ENCODE measurements around the gene NKX6-2. TPM values are rescaled to one million over a fixed set of nuclear protein-coding genes. Genes with fewer than 3 reads are reported as not detected.

The NKX6-2 gene
- polyA plus RNA-seq (2013, experiment 1 of 2): not detected
- polyA plus RNA-seq (2013, experiment 2 of 2): not detected

DNA sequence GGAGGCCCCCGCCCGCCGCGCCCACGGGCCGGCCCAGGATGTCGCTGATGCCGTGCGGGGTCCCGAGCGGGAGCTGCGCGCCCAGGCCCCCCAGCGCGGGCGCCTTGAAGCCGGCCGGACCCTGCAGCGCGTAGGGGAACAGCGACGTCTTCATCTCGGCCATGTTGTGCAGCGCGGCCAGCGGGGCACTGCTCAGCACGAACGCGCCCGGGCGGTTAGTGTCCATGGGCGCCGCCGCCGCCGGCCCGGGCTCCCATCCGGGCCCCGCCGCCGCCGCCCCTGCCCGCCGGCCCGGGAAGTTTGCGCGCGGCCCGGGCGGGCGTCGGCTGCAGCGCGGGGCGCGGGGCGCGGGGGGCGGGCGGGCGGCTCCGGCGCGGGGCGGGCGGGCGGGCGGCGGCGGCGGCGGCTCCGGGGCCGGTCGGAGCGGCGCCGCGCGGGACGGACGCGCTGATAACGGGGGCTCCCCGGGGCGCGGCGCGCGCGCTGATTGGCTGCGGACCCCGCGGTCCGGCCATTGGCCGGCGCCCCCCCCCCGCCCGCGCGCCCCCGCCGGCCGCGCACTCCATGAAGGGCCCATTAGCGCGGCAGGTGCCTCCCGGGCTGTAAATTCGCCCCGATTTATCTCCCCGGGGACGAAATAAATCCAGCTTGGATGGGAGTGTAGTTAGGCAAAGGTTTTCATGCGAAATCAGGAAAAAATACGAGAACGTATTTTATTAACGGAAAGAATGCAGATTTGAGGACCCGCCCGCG lies at the start of gene NKX6-2:
Gene NKX6-2, minus strand, starts transcription at position 425 of the 753 bp plus-strand sequence. Its CDS starts 199 bp downstream, at position 226.
- Histone ChIP-seq H3K4me1 (ENCODE audit: insufficient read depth, low read length) (peaks cover 14% of the 10 kb centered on the region), H3K27ac (ENCODE audit: low read depth, low read length) (no peak within 1 kb of the TSS), H3K4me3 (ENCODE audit: low read length) (peak within 1 kb of the TSS; percentile 32), H3K36me3 (ENCODE audit: insufficient read depth, low read length) (no peaks in the 10 kb centered on the region), H3K9ac (ENCODE audit: low read depth, low read length) (no peak within 1 kb of the TSS), H3K27me3 (ENCODE audit: insufficient read depth, low read length) (peaks cover 96% of the 10 kb centered on the region), H3K9me3 (ENCODE audit: insufficient read depth, low read depth, low read length) (no peaks in the 10 kb centered on the region)
- 2% methylated on average over 119 of the region's 119 CpGs for WGBS

DNA sequence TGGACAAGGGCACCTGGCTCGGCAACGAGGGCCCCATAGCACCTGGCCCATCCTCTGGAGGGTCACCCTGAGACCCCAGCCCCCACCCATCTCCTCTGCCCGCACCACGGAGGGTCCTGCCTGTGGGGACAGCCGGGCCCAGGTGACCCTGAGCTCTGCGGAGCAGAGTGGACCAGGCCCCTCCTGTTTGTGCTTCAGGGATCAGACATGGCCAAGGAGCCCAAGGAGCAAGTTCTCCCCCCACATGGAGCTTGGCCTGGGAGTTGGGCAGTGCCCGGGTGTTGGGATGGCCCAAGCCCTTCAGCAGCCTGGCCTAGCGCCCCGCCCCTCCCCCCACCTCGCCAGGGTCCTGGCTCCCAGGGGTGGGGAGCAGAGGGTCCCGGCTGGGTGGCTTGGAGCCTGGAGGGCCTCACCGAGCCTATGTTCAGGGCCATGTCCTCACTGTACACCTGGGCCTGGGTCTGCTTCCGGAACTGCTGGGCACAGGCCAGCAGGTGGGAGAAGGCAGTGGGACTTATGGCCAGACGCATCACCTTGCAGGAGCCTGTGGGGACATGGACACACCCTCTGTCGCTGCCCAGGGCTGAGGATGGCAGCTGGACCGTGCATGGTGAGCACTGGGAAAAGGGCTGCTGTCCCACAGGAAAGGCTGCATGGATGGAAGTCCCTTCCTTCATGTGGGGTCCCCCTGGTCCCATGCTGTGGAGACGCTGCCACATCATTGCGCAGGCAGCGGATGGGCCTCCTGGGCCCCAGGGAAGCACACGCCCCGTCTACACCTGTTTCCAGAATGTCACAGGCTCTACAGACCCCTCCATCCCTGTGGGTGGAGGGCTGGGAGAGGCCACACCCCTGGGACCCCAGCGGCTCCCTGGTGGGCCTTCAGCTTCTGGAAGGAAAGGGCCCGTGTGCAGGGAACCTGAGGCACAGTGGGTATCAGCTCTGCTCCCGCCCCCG lies 49.2 kb upstream of the NKX6-2 start:
- no peak overlapping the region for H3K9ac ChIP-seq (ENCODE audit: low read depth, low read length)
- no peak overlapping the region for H3K4me3 ChIP-seq (ENCODE audit: low read length)
- no peaks in the 10 kb centered on the region; the same call in 1 of the 2 replicates for H3K27me3 ChIP-seq (ENCODE audit: insufficient read depth, low read length)
- H3K9me3 ChIP-seq (ENCODE audit: insufficient read depth, low read depth, low read length): no peaks in the 10 kb centered on the region
- no peaks in the 10 kb centered on the region for H3K4me1 ChIP-seq (ENCODE audit: insufficient read depth, low read length)
- no peaks in the 10 kb centered on the region for H3K36me3 ChIP-seq (ENCODE audit: insufficient read depth, low read length)
- H3K27ac ChIP-seq (ENCODE audit: low read depth, low read length): no peak overlapping the region
- 91% methylated on average over 24 of the region's 25 CpGs for WGBS

DNA sequence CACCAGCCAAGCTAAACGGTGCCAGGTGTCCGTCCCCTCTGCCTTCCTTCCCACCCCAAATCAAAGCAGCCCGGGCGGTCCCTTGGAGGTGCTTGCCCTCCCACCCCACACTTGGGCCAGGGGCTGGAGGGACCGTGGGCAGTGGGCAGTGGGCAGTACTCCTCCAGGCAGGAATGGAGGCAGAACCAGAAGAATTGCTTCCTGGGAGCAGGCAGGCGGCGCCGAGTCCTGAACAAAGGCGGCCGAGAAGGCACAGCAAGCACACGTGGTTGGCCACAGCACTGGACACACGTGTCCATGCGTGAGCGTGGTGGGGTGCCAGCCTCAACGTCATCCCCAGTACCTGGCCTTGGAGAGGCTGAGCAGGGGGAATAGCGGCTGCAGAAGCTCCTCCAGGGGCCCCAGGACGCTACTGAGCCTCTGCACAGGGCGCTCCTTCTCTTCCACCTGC lies 48.4 kb upstream of the NKX6-2 start:
- H3K9me3 ChIP-seq (ENCODE audit: insufficient read depth, low read depth, low read length): no peaks in the 10 kb centered on the region
- WGBS: 94% methylated on average over 18 of the region's 18 CpGs
- no peak overlapping the region for H3K4me3 ChIP-seq (ENCODE audit: low read length)
- no peak overlapping the region for H3K27ac ChIP-seq (ENCODE audit: low read depth, low read length)
- no peaks in the 10 kb centered on the region for H3K36me3 ChIP-seq (ENCODE audit: insufficient read depth, low read length)
- no peak overlapping the region for H3K9ac ChIP-seq (ENCODE audit: low read depth, low read length)
- H3K27me3 ChIP-seq (ENCODE audit: insufficient read depth, low read length): no peaks in the 10 kb centered on the region; the same call in 1 of the 2 replicates
- no peaks in the 10 kb centered on the region for H3K4me1 ChIP-seq (ENCODE audit: insufficient read depth, low read length)

DNA sequence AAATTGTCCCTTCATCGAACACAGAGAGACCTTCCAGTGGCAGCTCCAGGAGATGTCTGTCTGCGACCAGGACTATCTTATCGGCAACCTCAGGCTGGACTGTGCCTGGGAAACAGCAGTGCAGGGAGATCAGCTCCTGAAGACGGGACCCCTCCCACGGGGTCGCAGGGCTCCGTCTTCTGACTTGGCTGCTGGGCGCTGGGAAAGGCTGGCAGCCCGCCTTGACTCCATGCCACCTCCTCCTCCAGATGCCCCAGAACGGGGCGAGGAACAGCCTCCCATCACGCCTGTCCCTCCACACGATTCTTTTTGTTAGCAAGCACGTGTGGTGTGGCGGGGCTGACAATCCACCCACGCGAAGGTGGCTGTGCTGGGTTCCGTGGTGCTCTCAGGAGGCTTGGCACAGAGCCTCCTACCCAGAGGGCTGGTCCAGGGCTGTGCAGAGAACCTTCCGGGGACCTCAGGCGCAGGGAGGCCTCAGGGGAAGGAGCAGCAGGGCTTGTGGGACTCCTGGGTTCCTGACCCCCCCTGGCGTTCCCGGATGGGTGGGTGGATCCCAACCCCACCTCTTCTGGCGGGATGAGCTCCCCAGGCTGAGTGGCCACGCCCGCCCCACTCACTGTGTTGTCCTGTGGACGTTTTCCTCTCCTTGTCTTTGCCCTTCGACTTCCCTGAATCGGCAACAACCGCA lies 47.6 kb upstream of the NKX6-2 start:
- Histone ChIP-seq H3K4me1 (ENCODE audit: insufficient read depth, low read length) (no peaks in the 10 kb centered on the region), H3K9me3 (ENCODE audit: insufficient read depth, low read depth, low read length) (no peaks in the 10 kb centered on the region), H3K36me3 (ENCODE audit: insufficient read depth, low read length) (no peaks in the 10 kb centered on the region), H3K27ac (ENCODE audit: low read depth, low read length) (no peak overlapping the region), H3K27me3 (ENCODE audit: insufficient read depth, low read length) (no peaks in the 10 kb centered on the region; the same call in 1 of the 2 replicates), H3K9ac (ENCODE audit: low read depth, low read length) (no peak overlapping the region), H3K4me3 (ENCODE audit: low read length) (no peak overlapping the region)
- 87% methylated on average over 29 of the region's 29 CpGs for WGBS

DNA sequence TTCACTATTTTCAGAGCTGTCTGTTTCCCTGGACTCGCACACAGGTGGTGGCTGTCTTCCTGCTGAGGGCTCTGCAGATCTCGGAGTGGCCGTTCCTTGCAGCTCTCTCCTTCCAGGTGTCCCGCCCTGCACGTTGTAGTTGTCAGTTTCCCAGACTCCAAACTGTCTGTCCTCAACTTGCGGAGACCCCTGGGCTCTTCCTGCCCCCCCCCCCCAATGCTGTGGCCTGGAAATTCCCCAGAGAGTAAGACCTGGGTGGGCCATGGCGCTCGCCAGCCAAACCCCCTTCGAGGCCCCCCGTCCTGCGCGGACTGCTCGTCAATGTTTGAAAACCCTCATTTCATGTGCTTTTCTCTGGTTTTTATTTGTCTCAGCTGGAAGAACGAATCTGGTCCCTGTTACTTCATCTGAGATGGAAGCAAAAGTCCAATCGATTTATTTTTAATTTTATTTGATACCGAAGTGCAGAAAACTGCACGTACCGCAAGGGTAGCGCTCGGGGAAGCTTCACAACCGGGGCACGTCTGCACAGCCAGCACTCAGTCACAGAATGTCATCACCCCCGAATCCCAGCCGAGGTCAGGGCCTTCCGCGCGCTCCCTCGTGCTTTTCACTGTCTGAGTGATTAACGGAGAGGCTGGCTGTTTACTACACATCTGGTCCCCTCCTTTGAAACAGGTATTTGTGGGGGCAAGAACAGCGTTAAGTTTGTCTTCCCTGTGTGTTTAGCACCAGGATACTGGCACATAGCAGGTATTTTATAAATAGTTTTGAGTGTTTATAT lies 46.4 kb upstream of the NKX6-2 start:
- no peak overlapping the region for H3K9ac ChIP-seq (ENCODE audit: low read depth, low read length)
- H3K36me3 ChIP-seq (ENCODE audit: insufficient read depth, low read length): no peaks in the 10 kb centered on the region
- H3K27ac ChIP-seq (ENCODE audit: low read depth, low read length): no peak overlapping the region
- 90% methylated on average over 30 of the region's 30 CpGs for WGBS
- no peaks in the 10 kb centered on the region for H3K9me3 ChIP-seq (ENCODE audit: insufficient read depth, low read depth, low read length)
- H3K27me3 ChIP-seq (ENCODE audit: insufficient read depth, low read length): no peaks in the 10 kb centered on the region; the same call in 1 of the 2 replicates
- H3K4me1 ChIP-seq (ENCODE audit: insufficient read depth, low read length): no peaks in the 10 kb centered on the region
- H3K4me3 ChIP-seq (ENCODE audit: low read length): no peak overlapping the region

DNA sequence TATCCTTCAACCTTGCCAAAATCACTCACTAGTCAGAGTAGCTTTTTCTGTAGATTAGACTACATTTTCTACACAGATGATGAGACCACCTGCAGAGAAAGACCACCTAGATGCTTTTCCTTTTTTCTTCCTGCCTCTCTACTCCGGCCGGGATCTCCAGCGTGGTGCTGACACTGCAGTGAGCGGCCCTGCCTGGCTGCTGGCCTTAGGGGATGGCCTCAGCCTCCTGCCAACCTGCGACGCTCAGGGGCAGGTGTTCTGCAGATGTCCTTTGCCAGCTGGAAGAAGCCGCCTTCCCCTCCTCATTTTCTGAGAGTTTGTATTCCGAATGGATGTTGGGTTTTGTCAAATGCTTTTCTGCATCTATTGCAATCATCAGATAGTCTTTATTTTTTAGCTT lies 43.5 kb upstream of the NKX6-2 start:
- H3K27ac ChIP-seq (ENCODE audit: low read depth, low read length): no peak overlapping the region
- no peaks in the 10 kb centered on the region; the same call in 1 of the 2 replicates for H3K27me3 ChIP-seq (ENCODE audit: insufficient read depth, low read length)
- H3K9ac ChIP-seq (ENCODE audit: low read depth, low read length): no peak overlapping the region
- H3K36me3 ChIP-seq (ENCODE audit: insufficient read depth, low read length): no peaks in the 10 kb centered on the region
- H3K4me1 ChIP-seq (ENCODE audit: insufficient read depth, low read length): no peaks in the 10 kb centered on the region
- H3K9me3 ChIP-seq (ENCODE audit: insufficient read depth, low read depth, low read length): peaks cover 19% of the 10 kb centered on the region
- H3K4me3 ChIP-seq (ENCODE audit: low read length): no peak overlapping the region
- WGBS: 89% methylated on average over 8 of the region's 8 CpGs

DNA sequence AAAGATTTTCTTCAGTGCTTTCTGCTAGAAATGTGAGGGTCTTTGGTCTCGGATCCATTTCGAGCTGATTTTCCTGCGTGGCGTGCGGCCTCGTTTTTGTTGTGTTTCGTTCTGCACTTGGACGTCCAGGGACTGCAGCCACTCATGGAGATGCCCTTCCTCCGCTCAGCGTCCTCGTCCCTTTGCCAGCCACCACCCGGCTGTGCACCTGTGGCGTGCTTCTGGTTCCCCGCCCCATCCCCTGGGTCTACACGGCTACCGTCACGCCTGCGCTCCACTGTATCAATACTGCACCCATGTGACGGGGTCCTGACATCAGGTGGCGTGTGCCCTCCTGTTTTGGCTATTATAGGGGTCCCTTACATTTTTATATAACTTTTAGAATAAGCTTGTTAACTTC lies 42.7 kb upstream of the NKX6-2 start:
- no peak overlapping the region for H3K27ac ChIP-seq (ENCODE audit: low read depth, low read length)
- H3K4me3 ChIP-seq (ENCODE audit: low read length): no peak overlapping the region
- no peaks in the 10 kb centered on the region for H3K4me1 ChIP-seq (ENCODE audit: insufficient read depth, low read length)
- 93% methylated on average over 20 of the region's 20 CpGs for WGBS
- no peak overlapping the region for H3K9ac ChIP-seq (ENCODE audit: low read depth, low read length)
- H3K9me3 ChIP-seq (ENCODE audit: insufficient read depth, low read depth, low read length): peaks cover 19% of the 10 kb centered on the region
- H3K27me3 ChIP-seq (ENCODE audit: insufficient read depth, low read length): no peaks in the 10 kb centered on the region; the same call in 1 of the 2 replicates
- no peaks in the 10 kb centered on the region for H3K36me3 ChIP-seq (ENCODE audit: insufficient read depth, low read length)

DNA sequence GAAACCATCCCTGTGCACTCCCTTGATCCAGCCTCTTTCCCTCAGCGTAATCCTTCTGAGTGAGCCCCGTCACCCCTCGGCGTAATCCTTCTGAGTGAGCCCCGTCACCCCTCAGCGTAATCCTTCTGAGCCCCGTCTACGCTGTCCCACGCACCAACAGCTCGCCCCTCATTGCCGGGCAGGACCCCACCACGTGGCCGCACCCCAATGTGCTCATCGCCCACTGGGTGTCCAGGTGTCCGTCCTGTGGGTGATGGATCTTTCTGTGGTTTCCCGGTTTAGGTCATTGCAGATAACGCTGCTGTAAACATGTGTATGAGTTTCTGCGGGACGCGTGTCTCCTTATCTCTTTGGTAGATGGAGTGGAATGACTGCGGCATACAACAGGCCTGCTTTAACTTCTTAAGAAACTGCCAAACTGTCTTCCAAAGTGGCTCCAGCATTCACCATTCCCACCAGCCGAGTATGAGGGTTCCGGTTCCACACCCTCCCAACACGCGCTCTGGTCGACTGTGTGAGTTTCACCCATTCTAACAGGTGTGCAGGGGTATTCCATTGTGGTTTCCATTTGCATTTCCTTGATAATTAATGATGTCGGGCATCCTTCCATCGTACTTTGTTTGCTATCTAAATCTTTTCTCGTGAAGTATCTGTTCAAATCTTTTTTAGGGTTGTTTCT lies 42.1 kb upstream of the NKX6-2 start:
- Histone ChIP-seq H3K27ac (ENCODE audit: low read depth, low read length) (no peak overlapping the region), H3K9ac (ENCODE audit: low read depth, low read length) (no peak overlapping the region), H3K36me3 (ENCODE audit: insufficient read depth, low read length) (no peaks in the 10 kb centered on the region), H3K4me1 (ENCODE audit: insufficient read depth, low read length) (no peaks in the 10 kb centered on the region), H3K4me3 (ENCODE audit: low read length) (no peak overlapping the region), H3K27me3 (ENCODE audit: insufficient read depth, low read length) (no peaks in the 10 kb centered on the region; the same call in 1 of the 2 replicates), H3K9me3 (ENCODE audit: insufficient read depth, low read depth, low read length) (peaks cover 19% of the 10 kb centered on the region)
- WGBS: 94% methylated on average over 28 of the region's 29 CpGs

DNA sequence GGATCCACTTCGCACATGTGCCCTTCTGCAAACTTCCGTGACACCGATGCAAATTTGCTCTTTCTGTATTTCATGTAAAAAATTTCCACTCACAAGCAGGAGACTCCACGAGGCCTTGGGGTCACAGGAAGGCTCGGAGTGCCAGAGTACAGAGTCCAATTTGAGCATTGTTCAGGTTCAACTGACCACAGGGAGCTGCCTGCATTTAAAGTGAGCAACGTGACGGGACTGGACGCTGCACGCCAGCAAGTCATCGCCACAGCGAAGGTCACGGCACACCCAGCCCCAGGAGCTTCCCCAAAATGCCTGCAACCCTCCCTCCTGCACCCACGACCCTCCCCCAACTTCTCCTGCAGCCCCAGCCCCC lies 41.5 kb upstream of the NKX6-2 start:
- H3K9me3 ChIP-seq (ENCODE audit: insufficient read depth, low read depth, low read length): peaks cover 22% of the 10 kb centered on the region
- H3K9ac ChIP-seq (ENCODE audit: low read depth, low read length): no peak overlapping the region
- H3K4me1 ChIP-seq (ENCODE audit: insufficient read depth, low read length): no peaks in the 10 kb centered on the region
- no peak overlapping the region for H3K27ac ChIP-seq (ENCODE audit: low read depth, low read length)
- no peaks in the 10 kb centered on the region; the same call in 1 of the 2 replicates for H3K27me3 ChIP-seq (ENCODE audit: insufficient read depth, low read length)
- no peaks in the 10 kb centered on the region for H3K36me3 ChIP-seq (ENCODE audit: insufficient read depth, low read length)
- WGBS: 94% methylated on average over 13 of the region's 13 CpGs
- no peak overlapping the region for H3K4me3 ChIP-seq (ENCODE audit: low read length)

Data from HUES64 (cell line).